Putamen (tissue), 1 donor: Measurements from ENCODE around the gene SLC7A4.

Experiments
- DNase-seq: peaks from one replicate; pipeline ENCODE4 v3.0.0-alpha.2; 2016; ENCODE audit warnings: low spot score

Gene SLC7A4

GRCh38 chr22:20986365-20986764 is 46.0 kb downstream of the SLC7A4 start:
- DNase-seq = no peak

GRCh38 chr22:20985720-20986119 is 46.6 kb downstream of the SLC7A4 start:
- no peak for DNase-seq

- DNase-seq = no peak
Observed at GRCh38 chr22:20983081-20983771, 49.1 kb downstream of the SLC7A4 start.

GRCh38 chr22:20982563-20982882 is 49.8 kb downstream of the SLC7A4 start:
- no peak for DNase-seq

- peak; percentile 87 for DNase-seq
Observed at GRCh38 chr22:20981787-20982562, 50.4 kb downstream of the SLC7A4 start, which contains the start of gene LZTR1. Gene LZTR1 (plus strand): TSS chr22:20982297. CDS start chr22:20982372, 75 bp downstream.

GRCh38 chr22:20980938-20981722 is 51.2 kb downstream of the SLC7A4 start:
- DNase-seq = no peak

GRCh38 chr22:20980523-20980922 is 51.8 kb downstream of the SLC7A4 start:
- DNase-seq = no peak

- no peak for DNase-seq
Observed at GRCh38 chr22:20979940-20980453, 52.4 kb downstream of the SLC7A4 start.

GRCh38 chr22:20979243-20979809 is 53.0 kb downstream of the SLC7A4 start:
- peak; percentile 48 for DNase-seq
